Right lung (tissue), 5 donors: ENCODE measurements around the gene RAD51B. TPM values are rescaled to one million over a fixed set of nuclear protein-coding genes. Genes with fewer than 3 reads are reported as not detected.

Experiments
- DNase-seq, 2 donors: peaks; one replicate each; pipeline ENCODE4 v3.0.0-alpha.2; 2013
- polyA plus RNA-seq, 5 donors: library from polyadenylated mRNA; unstranded; fragments of 120-200 nt; gene quantifications; one replicate each; pipeline versions ENCODE4 v1.2.1 to v1.2.3, GENCODE V29; 2013; ENCODE audit warnings: inconsistent platforms in 1 of 5, low replicate concordance in 1 of 5; ENCODE audit not compliant: insufficient read length in 5 of 5, insufficient read depth in 1 of 5

RAD51B gene
- polyA plus RNA-seq, 5 donors: 8.1 to 15.5 (median 11.8) TPM

- no peak for DNase-seq
Observed at GRCh38 chr14:68325267-68325807, 505.8 kb downstream of the RAD51B start.

GRCh38 chr14:68327231-68327630 lies 507.7 kb downstream of the RAD51B start:
- DNase-seq: no peak

GRCh38 chr14:68328509-68328908 lies 508.9 kb downstream of the RAD51B start:
- DNase-seq: no peak

GRCh38 chr14:68331426-68331825 lies 511.8 kb downstream of the RAD51B start:
- no peak for DNase-seq

GRCh38 chr14:68331991-68332390 lies 512.4 kb downstream of the RAD51B start:
- peak; percentile 77 to 79 for DNase-seq

GRCh38 chr14:68333262-68333661 lies 513.7 kb downstream of the RAD51B start:
- no peak for DNase-seq

GRCh38 chr14:68335312-68335711 lies 515.7 kb downstream of the RAD51B start:
- DNase-seq: no peak

GRCh38 chr14:68336165-68336564 lies 516.6 kb downstream of the RAD51B start:
- DNase-seq: no peak

- no peak for DNase-seq
Observed at GRCh38 chr14:68337279-68337678, 517.7 kb downstream of the RAD51B start.

GRCh38 chr14:68340262-68340661 lies 520.7 kb downstream of the RAD51B start:
- DNase-seq: no peak

- DNase-seq: no peak
Observed at GRCh38 chr14:68341411-68342212, 522.0 kb downstream of the RAD51B start.

- no peak for DNase-seq
Observed at GRCh38 chr14:68342216-68342763, 522.7 kb downstream of the RAD51B start.

- no peak for DNase-seq
Observed at GRCh38 chr14:68343534-68344118, 524.0 kb downstream of the RAD51B start.

- DNase-seq: no peak
Observed at GRCh38 chr14:68345738-68346137, 526.2 kb downstream of the RAD51B start.

GRCh38 chr14:68346556-68347343 lies 527.2 kb downstream of the RAD51B start:
- no peak for DNase-seq

GRCh38 chr14:68349900-68350629 lies 530.5 kb downstream of the RAD51B start:
- DNase-seq: peak; percentile 82 to 88

GRCh38 chr14:68355415-68355814 lies 535.8 kb downstream of the RAD51B start:
- DNase-seq: no peak

- no peak for DNase-seq
Observed at GRCh38 chr14:68357777-68358176, 538.2 kb downstream of the RAD51B start.

GRCh38 chr14:68358500-68358899 lies 538.9 kb downstream of the RAD51B start:
- no peak for DNase-seq

- no peak for DNase-seq
Observed at GRCh38 chr14:68359022-68359836, 539.6 kb downstream of the RAD51B start.
